ENCODE data around the gene HAUS5.

DNA sequence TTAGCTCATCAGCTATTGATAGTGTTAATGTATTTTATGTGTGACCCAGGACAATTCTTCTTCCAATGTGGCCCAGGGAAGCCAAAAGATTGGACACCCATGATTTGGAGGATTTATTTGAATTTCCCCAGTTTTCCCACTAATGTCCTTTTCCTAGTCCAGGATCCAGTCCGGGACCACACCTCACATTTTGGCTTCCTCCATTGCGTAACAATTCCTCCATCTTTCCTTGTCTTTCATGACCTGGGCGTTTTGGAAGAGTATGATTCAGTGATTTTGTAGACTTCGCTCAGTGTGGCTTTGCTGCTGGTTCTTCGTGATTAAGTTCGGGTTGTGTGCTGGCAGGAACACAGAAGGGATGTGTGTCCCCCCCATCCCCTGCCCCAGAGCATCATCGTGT, 45.8 kb upstream of the HAUS5 start:
- TF ChIP-seq, protein P1, sequence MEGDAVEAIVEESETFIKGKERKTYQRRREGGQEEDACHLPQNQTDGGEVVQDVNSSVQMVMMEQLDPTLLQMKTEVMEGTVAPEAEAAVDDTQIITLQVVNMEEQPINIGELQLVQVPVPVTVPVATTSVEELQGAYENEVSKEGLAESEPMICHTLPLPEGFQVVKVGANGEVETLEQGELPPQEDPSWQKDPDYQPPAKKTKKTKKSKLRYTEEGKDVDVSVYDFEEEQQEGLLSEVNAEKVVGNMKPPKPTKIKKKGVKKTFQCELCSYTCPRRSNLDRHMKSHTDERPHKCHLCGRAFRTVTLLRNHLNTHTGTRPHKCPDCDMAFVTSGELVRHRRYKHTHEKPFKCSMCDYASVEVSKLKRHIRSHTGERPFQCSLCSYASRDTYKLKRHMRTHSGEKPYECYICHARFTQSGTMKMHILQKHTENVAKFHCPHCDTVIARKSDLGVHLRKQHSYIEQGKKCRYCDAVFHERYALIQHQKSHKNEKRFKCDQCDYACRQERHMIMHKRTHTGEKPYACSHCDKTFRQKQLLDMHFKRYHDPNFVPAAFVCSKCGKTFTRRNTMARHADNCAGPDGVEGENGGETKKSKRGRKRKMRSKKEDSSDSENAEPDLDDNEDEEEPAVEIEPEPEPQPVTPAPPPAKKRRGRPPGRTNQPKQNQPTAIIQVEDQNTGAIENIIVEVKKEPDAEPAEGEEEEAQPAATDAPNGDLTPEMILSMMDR (IDR thresholded peaks at IDR 0.05; ENCODE audit: insufficient read depth, low read depth, low read length) = no peak
- no peak for TF ChIP-seq EZH2 (IDR thresholded peaks at IDR 0.05; ENCODE audit: insufficient read depth, low read length)

Measured in astrocyte (in vitro differentiated cells and primary cell).